Measurements from ENCODE around the gene ARRDC2.

DNA sequence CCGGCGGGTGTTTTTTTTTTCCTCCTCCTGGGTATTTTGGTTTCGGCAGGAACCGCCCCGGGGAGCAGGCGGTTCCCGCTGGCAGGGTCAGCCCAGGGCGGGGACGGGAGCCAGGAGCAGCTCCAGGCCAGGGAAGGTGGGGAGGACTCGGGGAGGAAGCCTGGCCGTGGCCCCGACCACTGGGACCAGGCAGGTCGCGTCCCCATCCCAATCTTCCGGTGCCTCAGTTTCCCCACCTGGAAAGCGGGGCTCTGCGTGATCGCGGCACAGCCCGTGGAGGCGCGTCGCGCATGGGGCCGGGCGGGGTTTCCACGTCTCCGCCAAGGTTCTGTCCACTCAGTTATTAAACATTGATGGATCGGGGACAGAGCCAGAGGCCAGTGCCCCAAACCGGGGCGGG is 43.9 kb downstream of the ARRDC2 start:
- TF ChIP-seq, protein P1, sequence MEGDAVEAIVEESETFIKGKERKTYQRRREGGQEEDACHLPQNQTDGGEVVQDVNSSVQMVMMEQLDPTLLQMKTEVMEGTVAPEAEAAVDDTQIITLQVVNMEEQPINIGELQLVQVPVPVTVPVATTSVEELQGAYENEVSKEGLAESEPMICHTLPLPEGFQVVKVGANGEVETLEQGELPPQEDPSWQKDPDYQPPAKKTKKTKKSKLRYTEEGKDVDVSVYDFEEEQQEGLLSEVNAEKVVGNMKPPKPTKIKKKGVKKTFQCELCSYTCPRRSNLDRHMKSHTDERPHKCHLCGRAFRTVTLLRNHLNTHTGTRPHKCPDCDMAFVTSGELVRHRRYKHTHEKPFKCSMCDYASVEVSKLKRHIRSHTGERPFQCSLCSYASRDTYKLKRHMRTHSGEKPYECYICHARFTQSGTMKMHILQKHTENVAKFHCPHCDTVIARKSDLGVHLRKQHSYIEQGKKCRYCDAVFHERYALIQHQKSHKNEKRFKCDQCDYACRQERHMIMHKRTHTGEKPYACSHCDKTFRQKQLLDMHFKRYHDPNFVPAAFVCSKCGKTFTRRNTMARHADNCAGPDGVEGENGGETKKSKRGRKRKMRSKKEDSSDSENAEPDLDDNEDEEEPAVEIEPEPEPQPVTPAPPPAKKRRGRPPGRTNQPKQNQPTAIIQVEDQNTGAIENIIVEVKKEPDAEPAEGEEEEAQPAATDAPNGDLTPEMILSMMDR (conservative IDR thresholded peaks at IDR 0.05) = no peak
- TF ChIP-seq EZH2 (IDR thresholded peaks at IDR 0.05; ENCODE audit: low read depth) = no peak

Measured in PC-9 (cell line).